Activated T-helper 1 cell treated with anti-CD3 and anti-CD28 coated beads, Interleukin-12 subunit alpha, Interleukin-12 subunit beta, Interleukin-2, Interleukin-4 antibody, amounts not matched to agents 30 ng/mL and 10 ng/mL and 1 ng/mL, durations not matched to agents 14 hours and 24 hours and 36 hours (primary cell): ENCODE measurements around the gene LYAR. TPM values are rescaled to one million over a fixed set of nuclear protein-coding genes. Genes with fewer than 3 reads are reported as not detected.

ENCODE experiments used
- DNase-seq: peaks from one replicate; pipeline ENCODE4 v3.0.0; 2021; ENCODE audit warnings: low spot score
- H3K27ac Mint-ChIP-seq: one replicate; pipeline ENCODE4 v1.8.0; 2021; ENCODE audit warnings: mild to moderate bottlenecking, mixed read lengths
- H3K27me3 Mint-ChIP-seq: one replicate; pipeline ENCODE4 v1.8.0; 2022; ENCODE audit warnings: mild to moderate bottlenecking, moderate library complexity, mixed read lengths; ENCODE audit not compliant: insufficient read depth
- H3K36me3 Mint-ChIP-seq: one replicate; pipeline ENCODE4 v1.8.0; 2021; ENCODE audit warnings: low read depth, mixed read lengths
- H3K4me1 Mint-ChIP-seq: one replicate; pipeline ENCODE4 v1.8.0; 2021; ENCODE audit warnings: low read depth, mixed read lengths
- H3K4me3 Mint-ChIP-seq: one replicate; pipeline ENCODE4 v1.8.0; 2021; ENCODE audit warnings: mild to moderate bottlenecking, moderate library complexity, mixed read lengths
- H3K9me3 Mint-ChIP-seq: one replicate; pipeline ENCODE4 v1.8.0; 2021; ENCODE audit warnings: mixed read lengths
- intact Hi-C: fragments of 100-400 bp; cut with micrococcal nuclease; formaldehyde crosslinking; loops from one replicate; pipeline ENCODE4 v1.15.1; 2024
- total RNA-seq: library from RNA; stranded (reverse); gene quantifications from 2 replicates; pipeline ENCODE4 v1.2.3, GENCODE V29; 2022

Gene LYAR, protein sequence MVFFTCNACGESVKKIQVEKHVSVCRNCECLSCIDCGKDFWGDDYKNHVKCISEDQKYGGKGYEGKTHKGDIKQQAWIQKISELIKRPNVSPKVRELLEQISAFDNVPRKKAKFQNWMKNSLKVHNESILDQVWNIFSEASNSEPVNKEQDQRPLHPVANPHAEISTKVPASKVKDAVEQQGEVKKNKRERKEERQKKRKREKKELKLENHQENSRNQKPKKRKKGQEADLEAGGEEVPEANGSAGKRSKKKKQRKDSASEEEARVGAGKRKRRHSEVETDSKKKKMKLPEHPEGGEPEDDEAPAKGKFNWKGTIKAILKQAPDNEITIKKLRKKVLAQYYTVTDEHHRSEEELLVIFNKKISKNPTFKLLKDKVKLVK
- 86.8 and 88.3 TPM in 2 replicates for total RNA-seq

- H3K27ac Mint-ChIP-seq, result peak within 1 kb of the TSS; percentile 90
- no peaks in the 10 kb centered on the region for H3K27me3 Mint-ChIP-seq
- peak within 1 kb of the TSS; percentile 97 for H3K4me3 Mint-ChIP-seq
- peaks cover 26% of the 10 kb centered on the region for H3K36me3 Mint-ChIP-seq
- H3K9me3 Mint-ChIP-seq, result no peaks in the 10 kb centered on the region
- peaks cover 31% of the 10 kb centered on the region for H3K4me1 Mint-ChIP-seq
- DNase-seq, result peak; percentile 96
- intact Hi-C loops, result loop anchor here (1.0 to 2.0 kb wide), 5 partner anchors 38 to 335 kb away; partner anchors contain the start of gene TMEM128
Measured at GRCh38 chr4:4289941-4290850, at the start of gene LYAR, which contains the start of gene ZBTB49. Gene LYAR, minus strand, starts transcription at chr4:4290154. Its CDS starts 6,412 bp downstream, at chr4:4283742. Gene ZBTB49, plus strand, starts transcription at chr4:4290251. Its CDS starts 9,695 bp downstream, at chr4:4299946.

- no peak overlapping the region for H3K27ac Mint-ChIP-seq
- intact Hi-C loops, result no loop called here
- no peaks in the 10 kb centered on the region for H3K4me1 Mint-ChIP-seq
- no peaks in the 10 kb centered on the region for H3K36me3 Mint-ChIP-seq
- peaks cover 2% of the 10 kb centered on the region for H3K27me3 Mint-ChIP-seq
- H3K9me3 Mint-ChIP-seq, result no peaks in the 10 kb centered on the region
- DNase-seq, result no peak
- no peak overlapping the region for H3K4me3 Mint-ChIP-seq
Measured at GRCh38 chr4:4339504-4340085, 49.6 kb upstream of the LYAR start.

DNA sequence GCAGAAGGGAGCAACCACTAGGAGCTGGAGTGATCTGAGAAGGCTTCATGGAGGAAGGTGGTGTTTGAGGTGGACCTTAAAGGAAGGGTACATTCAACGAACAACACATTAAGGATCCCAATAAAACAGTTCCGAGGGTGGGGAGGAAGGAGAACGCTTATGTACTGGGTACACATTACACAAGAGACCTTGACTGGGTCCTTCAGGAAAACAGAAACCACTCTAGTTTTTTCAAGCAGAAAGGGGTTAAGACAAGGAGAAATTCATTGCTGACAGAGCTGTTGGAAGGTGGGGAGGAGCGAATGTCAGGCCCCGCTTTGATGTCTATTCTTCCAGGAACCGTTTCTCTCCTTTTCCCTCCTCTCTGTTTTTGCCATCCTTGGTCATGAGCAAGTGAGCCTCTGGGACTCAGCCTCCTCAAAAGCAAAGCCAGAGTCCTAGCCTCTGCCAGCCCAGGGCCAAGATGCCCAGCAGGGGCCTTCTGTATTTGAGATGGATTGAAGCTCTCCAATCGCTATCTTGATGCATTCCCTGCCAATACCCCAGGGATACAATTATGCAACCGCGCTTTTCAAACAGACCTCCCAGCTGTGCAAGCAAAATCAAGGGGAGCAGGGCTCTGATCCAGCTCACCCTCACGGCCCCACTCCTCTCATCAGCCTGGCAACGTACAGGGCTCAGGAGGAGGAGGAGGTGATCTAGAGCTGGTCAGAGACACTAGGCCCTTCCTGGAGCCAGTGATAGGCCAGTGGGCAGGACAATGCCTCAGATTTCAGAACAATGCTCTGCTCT is 48.5 kb upstream of the LYAR start:
- Mint-ChIP-seq H3K27ac (no peak overlapping the region), H3K4me1 (no peaks in the 10 kb centered on the region), H3K4me3 (no peak overlapping the region), H3K27me3 (peaks cover 2% of the 10 kb centered on the region), H3K36me3 (no peaks in the 10 kb centered on the region), H3K9me3 (no peaks in the 10 kb centered on the region)
- no peak for DNase-seq
- intact Hi-C loops, result no loop called here

- Mint-ChIP-seq H3K4me3 (no peak overlapping the region), H3K27me3 (peaks cover 2% of the 10 kb centered on the region), H3K27ac (no peak overlapping the region), H3K36me3 (no peaks in the 10 kb centered on the region), H3K9me3 (no peaks in the 10 kb centered on the region), H3K4me1 (no peaks in the 10 kb centered on the region)
- peak; percentile 65 for DNase-seq
- intact Hi-C loops, result loop anchor here (1.0 kb wide), 3 partner anchors 45 to 83 kb away; partner anchors contain the start of genes LYAR and ZBTB49
Measured at GRCh38 chr4:4334798-4335520, 45.0 kb upstream of the LYAR start.

DNA sequence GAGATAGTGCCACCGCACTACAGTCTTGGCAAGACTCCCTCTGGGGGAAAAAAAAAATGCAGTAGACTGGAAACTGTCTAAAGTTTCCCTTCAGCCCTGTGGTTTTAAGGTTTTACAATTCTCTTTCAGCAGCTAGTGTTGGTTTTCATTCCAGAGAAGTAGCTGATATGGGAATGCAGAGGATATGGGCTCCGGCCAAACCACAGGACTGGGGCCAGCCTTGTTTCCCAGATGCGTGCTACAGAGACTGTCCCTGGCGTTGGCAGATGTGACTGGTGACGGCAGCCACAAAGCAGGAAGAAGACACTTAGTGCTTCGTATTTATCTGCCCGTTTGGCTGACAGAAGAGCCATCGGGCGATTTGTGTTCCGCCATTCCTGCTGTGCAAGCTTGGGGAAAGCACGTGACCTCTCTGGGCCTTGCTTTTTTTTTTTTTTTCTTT is 43.3 kb upstream of the LYAR start:
- Mint-ChIP-seq H3K27me3 (no peaks in the 10 kb centered on the region), H3K9me3 (no peaks in the 10 kb centered on the region), H3K27ac (no peak overlapping the region), H3K36me3 (no peaks in the 10 kb centered on the region), H3K4me1 (no peaks in the 10 kb centered on the region), H3K4me3 (no peak overlapping the region)
- intact Hi-C loops, result no loop called here
- DNase-seq, result no peak

- H3K4me1 Mint-ChIP-seq, result no peaks in the 10 kb centered on the region
- no peaks in the 10 kb centered on the region for H3K27me3 Mint-ChIP-seq
- no peaks in the 10 kb centered on the region for H3K9me3 Mint-ChIP-seq
- DNase-seq, result no peak
- intact Hi-C loops, result no loop called here
- H3K27ac Mint-ChIP-seq, result no peak overlapping the region
- H3K36me3 Mint-ChIP-seq, result no peaks in the 10 kb centered on the region
- H3K4me3 Mint-ChIP-seq, result no peak overlapping the region
Measured at GRCh38 chr4:4332529-4332928, 42.6 kb upstream of the LYAR start.

DNA sequence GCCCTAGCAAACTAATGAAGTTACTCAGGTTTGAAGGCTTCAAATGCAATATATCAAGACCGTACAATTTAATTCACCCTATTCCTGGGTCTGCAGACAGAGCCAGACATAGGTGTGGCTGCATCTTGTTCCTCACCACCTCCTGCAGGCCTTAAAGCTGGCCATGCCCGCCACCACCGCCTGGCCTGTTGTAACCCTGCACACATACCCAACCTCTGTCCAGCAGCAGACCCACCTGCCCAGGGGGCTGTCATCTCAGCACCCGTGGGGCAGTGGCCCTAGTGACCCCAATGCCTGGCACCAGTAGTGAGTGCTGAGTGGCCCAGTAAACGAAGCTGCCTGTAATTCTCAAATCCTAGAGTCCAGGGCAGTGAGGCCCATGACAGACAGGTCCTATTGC is 40.8 kb upstream of the LYAR start:
- no peaks in the 10 kb centered on the region for H3K4me1 Mint-ChIP-seq
- H3K9me3 Mint-ChIP-seq, result no peaks in the 10 kb centered on the region
- H3K27ac Mint-ChIP-seq, result no peak overlapping the region
- H3K36me3 Mint-ChIP-seq, result no peaks in the 10 kb centered on the region
- no peak overlapping the region for H3K4me3 Mint-ChIP-seq
- intact Hi-C loops, result no loop called here
- no peaks in the 10 kb centered on the region for H3K27me3 Mint-ChIP-seq
- no peak for DNase-seq

- H3K4me1 Mint-ChIP-seq, result no peaks in the 10 kb centered on the region
- H3K27me3 Mint-ChIP-seq, result no peaks in the 10 kb centered on the region
- H3K9me3 Mint-ChIP-seq, result no peaks in the 10 kb centered on the region
- intact Hi-C loops, result no loop called here
- DNase-seq, result no peak
- H3K27ac Mint-ChIP-seq, result no peak overlapping the region
- no peaks in the 10 kb centered on the region for H3K36me3 Mint-ChIP-seq
- no peak overlapping the region for H3K4me3 Mint-ChIP-seq
Measured at GRCh38 chr4:4329496-4329895, 39.5 kb upstream of the LYAR start.

GRCh38 chr4:4328840-4329239 is 38.9 kb upstream of the LYAR start:
- no peak for DNase-seq
- Mint-ChIP-seq H3K4me3 (no peak overlapping the region), H3K36me3 (no peaks in the 10 kb centered on the region), H3K4me1 (no peaks in the 10 kb centered on the region), H3K27me3 (no peaks in the 10 kb centered on the region), H3K27ac (no peak overlapping the region), H3K9me3 (no peaks in the 10 kb centered on the region)
- intact Hi-C loops, result no loop called here

DNA sequence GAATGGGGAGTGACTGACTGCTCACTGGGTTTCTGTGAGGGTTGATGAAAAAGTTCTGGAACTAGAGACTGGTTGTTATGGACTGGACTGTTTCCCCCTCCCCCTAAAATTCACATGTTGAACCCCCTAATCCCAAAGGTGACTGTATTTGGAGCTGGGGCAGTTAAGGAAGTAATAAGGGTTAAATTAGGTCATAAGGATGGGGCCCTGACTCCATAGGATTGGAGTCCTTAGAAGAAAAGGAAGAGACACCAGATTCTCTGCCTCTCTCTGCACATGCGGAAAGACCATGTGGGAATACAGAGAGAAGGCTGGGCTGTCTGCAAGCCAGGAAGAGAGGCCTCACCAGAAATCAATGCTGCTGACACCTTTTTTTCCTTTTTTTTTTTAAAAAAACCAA is 38.3 kb upstream of the LYAR start:
- H3K4me3 Mint-ChIP-seq, result no peak overlapping the region
- intact Hi-C loops, result no loop called here
- no peaks in the 10 kb centered on the region for H3K4me1 Mint-ChIP-seq
- H3K9me3 Mint-ChIP-seq, result no peaks in the 10 kb centered on the region
- H3K36me3 Mint-ChIP-seq, result no peaks in the 10 kb centered on the region
- H3K27ac Mint-ChIP-seq, result no peak overlapping the region
- DNase-seq, result no peak
- no peaks in the 10 kb centered on the region for H3K27me3 Mint-ChIP-seq

- H3K27me3 Mint-ChIP-seq, result no peaks in the 10 kb centered on the region
- H3K4me3 Mint-ChIP-seq, result no peak overlapping the region
- no peak for DNase-seq
- intact Hi-C loops, result no loop called here
- no peaks in the 10 kb centered on the region for H3K9me3 Mint-ChIP-seq
- H3K27ac Mint-ChIP-seq, result no peak overlapping the region
- no peaks in the 10 kb centered on the region for H3K4me1 Mint-ChIP-seq
- peaks cover under 1% of the 10 kb centered on the region for H3K36me3 Mint-ChIP-seq
Measured at GRCh38 chr4:4327652-4328121, 37.7 kb upstream of the LYAR start.
